GM12875 (cell line): ENCODE data around the gene DNM3.

Experiments
- H3K4me3 ChIP-seq: one replicate; pipeline ENCODE4 v1.5.1; 2011; ENCODE audit warnings: low read depth, low read length, control low read depth
- CTCF ChIP-seq: IDR thresholded peaks from 2 replicates; pipeline ENCODE4 v1.5.1; 2011; ENCODE audit warnings: low read depth, mild to moderate bottlenecking, control low read depth, inconsistent platforms, low read length, moderate library complexity, borderline replicate concordance; ENCODE audit not compliant: insufficient read depth

DNM3 gene

DNA sequence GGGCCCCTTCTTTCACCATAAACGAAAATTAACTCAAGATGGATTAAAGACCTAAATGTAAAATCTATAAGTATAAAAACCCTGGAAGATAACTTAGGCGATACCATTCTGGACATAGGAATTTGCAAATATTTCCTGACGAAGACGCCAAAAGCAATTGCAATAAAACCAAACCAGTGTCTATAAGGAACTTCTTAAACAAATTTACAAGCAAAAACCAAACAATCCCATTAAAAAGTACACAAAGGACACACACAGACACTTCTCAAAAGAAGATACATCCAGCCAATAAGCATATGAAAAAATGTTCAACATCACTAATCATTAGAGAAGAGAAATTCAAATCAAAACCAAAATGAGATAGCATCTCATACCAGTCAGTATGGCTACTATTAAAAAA lies 500.4 kb downstream of the DNM3 start:
- TF ChIP-seq CTCF, result no peak

DNA sequence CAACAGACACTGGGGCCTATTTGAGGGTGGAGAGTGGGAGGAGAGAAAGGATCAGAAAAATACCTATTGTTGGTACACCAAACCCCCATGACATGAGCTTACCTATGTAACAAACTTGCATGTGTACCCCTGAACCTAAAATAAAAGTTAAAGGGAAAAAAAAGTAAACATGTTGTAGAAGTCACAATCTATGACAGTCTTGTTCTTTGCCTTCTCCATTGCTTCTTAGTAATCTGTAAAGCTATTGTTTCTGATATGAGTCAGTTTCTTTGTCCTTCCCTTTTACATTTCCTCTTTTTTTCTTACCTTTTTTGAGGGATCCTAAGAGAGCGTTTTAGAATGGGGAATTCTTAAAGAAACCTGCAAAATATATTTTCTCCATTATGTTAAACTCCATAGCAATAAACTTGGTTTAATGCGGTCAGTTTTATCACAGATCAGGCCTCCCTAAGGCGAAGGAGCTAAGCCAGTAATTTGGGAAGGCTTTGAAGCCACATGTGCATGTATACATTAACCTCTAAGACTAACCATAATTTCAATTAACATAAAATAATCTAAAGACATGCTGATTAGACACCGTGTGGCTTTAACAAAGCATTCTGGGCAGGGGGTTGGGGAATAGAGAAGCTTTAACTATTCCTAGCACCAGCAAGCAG lies 501.4 kb downstream of the DNM3 start:
- no peak overlapping the region for H3K4me3 ChIP-seq
- no peak for TF ChIP-seq CTCF

More for the DNA sequence above, 500.4 kb downstream of the DNM3 start:
- no peak overlapping the region for H3K4me3 ChIP-seq

GRCh38 chr1:172343240-172344160 lies 502.2 kb downstream of the DNM3 start:
- no peak overlapping the region for H3K4me3 ChIP-seq
- no peak for TF ChIP-seq CTCF

GRCh38 chr1:172344444-172344843 lies 503.1 kb downstream of the DNM3 start:
- no peak overlapping the region for H3K4me3 ChIP-seq
- no peak for TF ChIP-seq CTCF

GRCh38 chr1:172345077-172345476 lies 503.8 kb downstream of the DNM3 start:
- TF ChIP-seq CTCF, result no peak
- no peak overlapping the region for H3K4me3 ChIP-seq

GRCh38 chr1:172347416-172347815 lies 506.1 kb downstream of the DNM3 start:
- TF ChIP-seq CTCF, result no peak
- H3K4me3 ChIP-seq, result no peak overlapping the region

DNA sequence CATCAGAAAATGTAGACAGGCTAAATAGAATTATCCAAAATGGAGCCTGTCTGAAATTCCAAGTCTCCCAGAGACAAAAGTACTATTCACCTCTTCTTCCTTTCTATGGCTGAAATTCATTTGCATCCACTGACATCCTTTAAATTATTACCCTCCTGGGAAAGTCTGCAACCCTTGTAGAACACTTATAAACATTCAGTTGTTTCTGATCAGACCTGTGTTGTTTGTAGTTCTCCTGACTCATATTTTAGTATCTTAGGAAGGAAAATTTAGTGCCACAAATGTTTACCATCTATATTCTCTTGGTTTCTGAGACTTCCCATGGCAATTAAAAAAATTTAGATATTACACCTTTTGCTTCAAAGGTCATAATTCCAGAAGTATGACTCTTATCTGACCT lies 509.6 kb downstream of the DNM3 start:
- no peak for TF ChIP-seq CTCF

More for the DNA sequence above, 509.6 kb downstream of the DNM3 start:
- no peak overlapping the region for H3K4me3 ChIP-seq
